GM12878 (cell line): Measurements from ENCODE around the gene COG1. TPM values are rescaled to one million over a fixed set of nuclear protein-coding genes. Genes with fewer than 3 reads are reported as not detected.

Source experiments
- ATF2 ChIP-seq: IDR thresholded peaks from 2 replicates; pipeline ENCODE4 v1.6.1; 2012; ENCODE audit warnings: low read length, inconsistent platforms
- CBX5 ChIP-seq: sonication (generic); IDR thresholded peaks from 2 replicates; pipeline ENCODE4 v1.6.1; 2016; ENCODE audit warnings: low read depth, moderate library complexity, mild to moderate bottlenecking, inconsistent platforms
- E2F4 ChIP-seq: IDR thresholded peaks from 2 replicates; pipeline ENCODE4 v1.6.1; 2012; ENCODE audit warnings: low read depth, low read length, improper control_type of control experiment
- ESRRA ChIP-seq: IDR thresholded peaks from 2 replicates; pipeline ENCODE4 v1.6.1; 2012; ENCODE audit warnings: mild to moderate bottlenecking, low read length, improper control_type of control experiment
- HDGF ChIP-seq: fragments of 450-650 bp; IDR thresholded peaks from 2 replicates; pipeline ENCODE4 v1.6.1; 2016; ENCODE audit warnings: antibody characterized with exemption
- IRF3 ChIP-seq: fragments of 450-650 bp; IDR thresholded peaks from 2 replicates; pipeline ENCODE4 v1.6.1; 2014; ENCODE audit warnings: mild to moderate bottlenecking
- IRF5 ChIP-seq: fragments of 450-650 bp; IDR thresholded peaks from 2 replicates; pipeline ENCODE4 v1.6.1; 2017; ENCODE audit warnings: borderline replicate concordance
- SMARCA5 ChIP-seq: fragments of 450-650 bp; IDR thresholded peaks from 2 replicates; pipeline ENCODE4 v1.6.1; 2017; ENCODE audit warnings: mild to moderate bottlenecking
- SUZ12 ChIP-seq: fragments of 200-600 bp; sonication (generic); IDR thresholded peaks from one replicate; pipeline ENCODE4 v1.6.1; 2018; ENCODE audit warnings: antibody characterized with exemption, mild to moderate bottlenecking; ENCODE audit not compliant: unreplicated experiment
- TAF1 ChIP-seq: IDR thresholded peaks from 2 replicates; pipeline ENCODE4 v1.6.1; 2011; ENCODE audit warnings: mild to moderate bottlenecking, low read depth, low read length, borderline replicate concordance
- TCF7 ChIP-seq: IDR thresholded peaks from 2 replicates; pipeline ENCODE4 v1.6.1; 2014; ENCODE audit warnings: antibody characterized with exemption, borderline replicate concordance
- ZBTB40 ChIP-seq: fragments of 450-650 bp; IDR thresholded peaks from 2 replicates; pipeline ENCODE4 v1.6.1; 2016; ENCODE audit warnings: mild to moderate bottlenecking, moderate library complexity, borderline replicate concordance
- ZZZ3 ChIP-seq: IDR thresholded peaks from 2 replicates; pipeline ENCODE4 v1.6.1; 2011; ENCODE audit warnings: low read depth; ENCODE audit not compliant: control insufficient read depth, insufficient read length
- polyA plus RNA-seq, 11 experiments: library from polyadenylated mRNA; depleted of rRNA in 4 of 11; unstranded in 6 of 11; stranded (reverse) in 5 of 11; fragments of >200 nt; fragmentation: Nextera tagmentation in 4 of 11; fragmentation: Illumina TruSeq in 1 of 11; extraction: Ambion mirVana in 4 of 11; extraction: Trizol in 1 of 11; gene quantifications; 1 replicate in 1 of 11; 2 replicates in 10 of 11; pipeline versions ENCODE4 v1.2.1 to v1.2.3, GENCODE V29; 2011 to 2016; ENCODE audit warnings: inconsistent platforms in 2 of 11, missing spikeins in 2 of 11, low read depth in 1 of 11
- total RNA-seq, 4 experiments: library from RNA; depleted of rRNA in 3 of 4; stranded (reverse); fragments of >200 nt in 3 of 4; fragmentation: Illumina TruSeq in 1 of 4; extraction: Trizol in 1 of 4; gene quantifications; 2 replicates each; pipeline versions ENCODE4 v1.2.1 to v1.2.3, GENCODE V29; 2013 to 2021
- TF ChIP-seq, protein P1 (sequence below): IDR thresholded peaks from 2 replicates; pipeline ENCODE4 v1.6.1; 2012; ENCODE audit warnings: mild to moderate bottlenecking, low read depth, low read length

COG1 gene
- total and polyA plus RNA-seq, 10 of the 15 experiments (the other 5 are each of a cell fraction or from before 2014, with no cell fraction given) = 10.5 to 24.1 (median 18.1) TPM

DNA sequence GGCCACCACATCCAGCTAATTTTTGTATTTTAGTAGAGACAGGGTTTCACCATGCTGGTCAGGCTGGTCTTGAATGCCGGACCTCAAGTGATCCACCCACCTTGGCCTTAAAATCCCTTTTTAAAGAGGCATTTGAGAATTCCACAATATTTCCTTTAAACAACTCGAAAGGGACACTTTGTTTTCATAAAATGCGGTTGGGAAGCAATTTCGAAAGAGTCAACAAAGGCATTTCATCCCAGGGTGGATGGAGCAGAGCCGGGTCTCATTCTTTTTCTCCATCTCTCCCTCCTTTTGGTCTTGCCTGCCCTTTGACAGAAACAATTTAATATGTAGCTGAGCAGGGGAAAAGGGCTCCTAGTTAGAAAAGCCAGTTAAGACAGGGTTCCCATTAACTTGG, 13.5 kb upstream of the COG1 start (continued):
- TF ChIP-seq, protein P1, sequence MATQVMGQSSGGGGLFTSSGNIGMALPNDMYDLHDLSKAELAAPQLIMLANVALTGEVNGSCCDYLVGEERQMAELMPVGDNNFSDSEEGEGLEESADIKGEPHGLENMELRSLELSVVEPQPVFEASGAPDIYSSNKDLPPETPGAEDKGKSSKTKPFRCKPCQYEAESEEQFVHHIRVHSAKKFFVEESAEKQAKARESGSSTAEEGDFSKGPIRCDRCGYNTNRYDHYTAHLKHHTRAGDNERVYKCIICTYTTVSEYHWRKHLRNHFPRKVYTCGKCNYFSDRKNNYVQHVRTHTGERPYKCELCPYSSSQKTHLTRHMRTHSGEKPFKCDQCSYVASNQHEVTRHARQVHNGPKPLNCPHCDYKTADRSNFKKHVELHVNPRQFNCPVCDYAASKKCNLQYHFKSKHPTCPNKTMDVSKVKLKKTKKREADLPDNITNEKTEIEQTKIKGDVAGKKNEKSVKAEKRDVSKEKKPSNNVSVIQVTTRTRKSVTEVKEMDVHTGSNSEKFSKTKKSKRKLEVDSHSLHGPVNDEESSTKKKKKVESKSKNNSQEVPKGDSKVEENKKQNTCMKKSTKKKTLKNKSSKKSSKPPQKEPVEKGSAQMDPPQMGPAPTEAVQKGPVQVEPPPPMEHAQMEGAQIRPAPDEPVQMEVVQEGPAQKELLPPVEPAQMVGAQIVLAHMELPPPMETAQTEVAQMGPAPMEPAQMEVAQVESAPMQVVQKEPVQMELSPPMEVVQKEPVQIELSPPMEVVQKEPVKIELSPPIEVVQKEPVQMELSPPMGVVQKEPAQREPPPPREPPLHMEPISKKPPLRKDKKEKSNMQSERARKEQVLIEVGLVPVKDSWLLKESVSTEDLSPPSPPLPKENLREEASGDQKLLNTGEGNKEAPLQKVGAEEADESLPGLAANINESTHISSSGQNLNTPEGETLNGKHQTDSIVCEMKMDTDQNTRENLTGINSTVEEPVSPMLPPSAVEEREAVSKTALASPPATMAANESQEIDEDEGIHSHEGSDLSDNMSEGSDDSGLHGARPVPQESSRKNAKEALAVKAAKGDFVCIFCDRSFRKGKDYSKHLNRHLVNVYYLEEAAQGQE = no peak
- TF ChIP-seq CBX5 (no peak), E2F4 (no peak), IRF3 (no peak), SUZ12 (no peak), ZZZ3 (no peak), ZBTB40 (no peak), ESRRA (no peak), IRF5 (no peak), ATF2 (no peak), HDGF (no peak), TCF7 (no peak), TAF1 (no peak), SMARCA5 (no peak)
